B cell (primary cell): Measurements from ENCODE around the gene S1PR2.

ENCODE experiments used
- EZH2 ChIP-seq: IDR thresholded peaks from 2 replicates; pipeline ENCODE4 v1.6.1; 2012; ENCODE audit warnings: borderline replicate concordance, low read depth, mild to moderate bottlenecking, moderate library complexity, low read length; ENCODE audit not compliant: insufficient read depth, poor library complexity, severe bottlenecking
- TF ChIP-seq, protein P1 (sequence below): fragments of 200-600 bp; IDR thresholded peaks from one replicate; pipeline ENCODE4 v1.8.0; 2022; ENCODE audit warnings: antibody characterized with exemption, mild to moderate bottlenecking

- TF ChIP-seq, protein P1, sequence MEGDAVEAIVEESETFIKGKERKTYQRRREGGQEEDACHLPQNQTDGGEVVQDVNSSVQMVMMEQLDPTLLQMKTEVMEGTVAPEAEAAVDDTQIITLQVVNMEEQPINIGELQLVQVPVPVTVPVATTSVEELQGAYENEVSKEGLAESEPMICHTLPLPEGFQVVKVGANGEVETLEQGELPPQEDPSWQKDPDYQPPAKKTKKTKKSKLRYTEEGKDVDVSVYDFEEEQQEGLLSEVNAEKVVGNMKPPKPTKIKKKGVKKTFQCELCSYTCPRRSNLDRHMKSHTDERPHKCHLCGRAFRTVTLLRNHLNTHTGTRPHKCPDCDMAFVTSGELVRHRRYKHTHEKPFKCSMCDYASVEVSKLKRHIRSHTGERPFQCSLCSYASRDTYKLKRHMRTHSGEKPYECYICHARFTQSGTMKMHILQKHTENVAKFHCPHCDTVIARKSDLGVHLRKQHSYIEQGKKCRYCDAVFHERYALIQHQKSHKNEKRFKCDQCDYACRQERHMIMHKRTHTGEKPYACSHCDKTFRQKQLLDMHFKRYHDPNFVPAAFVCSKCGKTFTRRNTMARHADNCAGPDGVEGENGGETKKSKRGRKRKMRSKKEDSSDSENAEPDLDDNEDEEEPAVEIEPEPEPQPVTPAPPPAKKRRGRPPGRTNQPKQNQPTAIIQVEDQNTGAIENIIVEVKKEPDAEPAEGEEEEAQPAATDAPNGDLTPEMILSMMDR = no peak
- no peak for TF ChIP-seq EZH2
Observed at GRCh38 chr19:10222201-10222890, 8.8 kb downstream of the S1PR2 start.
